Ascending aorta (tissue), 2 donors: ENCODE data around the gene NR1H4. TPM values are rescaled to one million over a fixed set of nuclear protein-coding genes. Genes with fewer than 3 reads are reported as not detected.

Experiments used
- DNase-seq, 2 donors: peaks; one replicate each; pipeline ENCODE4 v3.0.0-alpha.2; 2019; ENCODE audit warnings: low spot score in 2 of 2
- H3K27ac ChIP-seq, 2 donors: fragments of 200-600 bp; sonication (generic); one replicate each; pipeline ENCODE4 v1.5.1; 2016 to 2017; ENCODE audit warnings: mild to moderate bottlenecking in 1 of 2
- H3K27me3 ChIP-seq: fragments of 200-600 bp; sonication (generic); one replicate; pipeline ENCODE4 v1.5.1; 2017
- H3K36me3 ChIP-seq, 2 donors: fragments of 200-600 bp; sonication (generic); one replicate each; pipeline ENCODE4 v1.5.1; 2016
- H3K4me1 ChIP-seq, 2 donors: fragments of 200-600 bp; sonication (generic); one replicate each; pipeline ENCODE4 v1.5.1; 2016 to 2017; ENCODE audit warnings: mild to moderate bottlenecking in 1 of 2
- H3K4me3 ChIP-seq, 2 donors: fragments of 200-600 bp; sonication (generic); one replicate each; pipeline ENCODE4 v1.5.1; 2016 to 2017; ENCODE audit warnings: mild to moderate bottlenecking in 1 of 2
- H3K9me3 ChIP-seq, 2 donors: fragments of 200-600 bp; sonication (generic); one replicate each; pipeline ENCODE4 v1.5.1; 2016
- CTCF ChIP-seq, 3 experiments: fragments of 200-600 bp in 2 of 3; fragments of 450-650 bp in 1 of 3; sonication (generic) in 2 of 3; IDR thresholded peaks; one replicate each; pipeline ENCODE4 v1.5.1; 2016 to 2019; ENCODE audit warnings: antibody characterized with exemption in 3 of 3, mild to moderate bottlenecking in 1 of 3, moderate library complexity in 1 of 3
- intact Hi-C: fragments of 100-400 bp; cut with DNase I; formaldehyde crosslinking; loops from one replicate; pipeline ENCODE4 v1.15.1; 2023
- total RNA-seq: library from RNA; depleted of rRNA; stranded (reverse); fragments of >200 nt; gene quantifications from one replicate; pipeline ENCODE4 v1.1.0, GENCODE V29; 2016

NR1H4 gene
- total RNA-seq, 1 donor from 2014 or later, result 0.32 TPM

- Histone ChIP-seq H3K27ac (no peak overlapping the region), H3K4me3 (no peak overlapping the region), H3K36me3 (no peaks in the 10 kb centered on the region), H3K4me1 (peaks cover 0 to 11% of the 10 kb centered on the region in 2 donors), H3K27me3 (no peaks in the 10 kb centered on the region), H3K9me3 (no peaks in the 10 kb centered on the region)
- intact Hi-C loops, result loop anchor here (5.0 kb wide), 1 partner anchor 430 kb away; the partner anchor contains the start of gene BLTP3B
- no peak for DNase-seq
- TF ChIP-seq CTCF (IDR thresholded peaks at IDR 0.05), result no peak
Measured at GRCh38 chr12:100572184-100572583, 98.5 kb downstream of the NR1H4 start.

- H3K27ac ChIP-seq, result peak within 1 kb of the TSS; percentile 39 to 51
- intact Hi-C loops, result loop anchor here (5.0 kb wide), 1 partner anchor 431 kb away; the partner anchor contains the start of gene BLTP3B
- no peak for TF ChIP-seq CTCF (IDR thresholded peaks at IDR 0.05)
Measured at GRCh38 chr12:100573292-100574186, 99.9 kb downstream of the NR1H4 start, which contains the start of gene GAS2L3. Gene GAS2L3, plus strand, starts transcription at chr12:100573684. Its CDS starts 21,221 bp downstream, at chr12:100594905.

GRCh38 chr12:100574187-100575074 is 100.8 kb downstream of the NR1H4 start:
- Histone ChIP-seq H3K4me1 (peaks cover 0 to 11% of the 10 kb centered on the region in 2 donors), H3K4me3 (peak overlapping the region; percentile 71 to 83), H3K27me3 (no peaks in the 10 kb centered on the region), H3K36me3 (no peaks in the 10 kb centered on the region), H3K9me3 (no peaks in the 10 kb centered on the region), H3K27ac (peak overlapping the region; percentile 39 to 51)
- no peak for TF ChIP-seq CTCF (IDR thresholded peaks at IDR 0.05)
- DNase-seq, result no peak
- intact Hi-C loops, result loop anchor here (5.0 kb wide), 1 partner anchor 432 kb away; the partner anchor contains the start of gene BLTP3B

More at GRCh38 chr12:100573292-100574186, 99.9 kb downstream of the NR1H4 start, which contains the start of gene GAS2L3:
- Histone ChIP-seq H3K4me1 (peaks cover 0 to 11% of the 10 kb centered on the region in 2 donors), H3K4me3 (peak within 1 kb of the TSS; percentile 71 to 83), H3K27me3 (no peaks in the 10 kb centered on the region), H3K36me3 (no peaks in the 10 kb centered on the region), H3K9me3 (no peaks in the 10 kb centered on the region)
- DNase-seq, result peak; percentile 72 to 92

- no peak overlapping the region for H3K4me3 ChIP-seq
- H3K9me3 ChIP-seq, result no peaks in the 10 kb centered on the region
- no peaks in the 10 kb centered on the region for H3K36me3 ChIP-seq
- no peak for TF ChIP-seq CTCF (IDR thresholded peaks at IDR 0.05)
- no peaks in the 10 kb centered on the region for H3K27me3 ChIP-seq
- H3K27ac ChIP-seq, result no peak overlapping the region
- intact Hi-C loops, result no loop called here
- no peak for DNase-seq
- peaks cover 0 to 11% of the 10 kb centered on the region in 2 donors for H3K4me1 ChIP-seq
Measured at GRCh38 chr12:100576331-100577036, 102.8 kb downstream of the NR1H4 start.

- Histone ChIP-seq H3K9me3 (no peaks in the 10 kb centered on the region), H3K27me3 (no peaks in the 10 kb centered on the region), H3K4me1 (peaks cover 0 to 11% of the 10 kb centered on the region in 2 donors), H3K36me3 (no peaks in the 10 kb centered on the region), H3K4me3 (no peak overlapping the region), H3K27ac (no peak overlapping the region)
- intact Hi-C loops, result no loop called here
- no peak for DNase-seq
- no peak for TF ChIP-seq CTCF (IDR thresholded peaks at IDR 0.05)
Measured at GRCh38 chr12:100578923-100579322, 105.3 kb downstream of the NR1H4 start.
